BE2C (cell line): ENCODE data around the gene PRLR.
A peak's percentile ranks its signal among the peaks of the same experiment; 100 is the strongest.

Experiments used
- DNase-seq: peaks from one replicate; pipeline ENCODE4 v3.0.0-alpha.2; 2020
- H3K27me3 ChIP-seq: fragments of 250-450 bp; sonication (Bioruptor Pico); 2 replicates; pipeline ENCODE4 v1.5.1; 2020; ENCODE audit warnings: mild to moderate bottlenecking
- H3K36me3 ChIP-seq: fragments of 250-450 bp; sonication (Bioruptor Pico); 2 replicates; pipeline ENCODE4 v1.5.1; 2020; ENCODE audit warnings: mild to moderate bottlenecking
- H3K4me1 ChIP-seq: fragments of 250-450 bp; sonication (Bioruptor Pico); 2 replicates; pipeline ENCODE4 v1.5.1; 2020
- H3K4me3 ChIP-seq: 2 replicates; pipeline ENCODE4 v1.5.1; 2011; ENCODE audit warnings: low read depth, low read length
- H3K9me3 ChIP-seq: fragments of 250-450 bp; sonication (Bioruptor Pico); 2 replicates; pipeline ENCODE4 v1.5.1; 2020
- CTCF ChIP-seq: IDR thresholded peaks from 2 replicates; pipeline ENCODE4 v1.5.1; 2012; ENCODE audit warnings: mild to moderate bottlenecking, low read depth, low read length

PRLR gene

GRCh38 chr5:35239476-35239875 lies 9.2 kb upstream of the PRLR start:
- Histone ChIP-seq H3K4me1 (no peaks in the 10 kb centered on the region), H3K27me3 (no peaks in the 10 kb centered on the region), H3K4me3 (no peak overlapping the region), H3K36me3 (no peaks in the 10 kb centered on the region), H3K9me3 (no peaks in the 10 kb centered on the region)
- no peak for DNase-seq
- TF ChIP-seq CTCF, result no peak

GRCh38 chr5:35237580-35238376 lies 7.5 kb upstream of the PRLR start:
- H3K27me3 ChIP-seq, result no peaks in the 10 kb centered on the region; the same call in 1 of the 2 replicates
- no peaks in the 10 kb centered on the region for H3K4me1 ChIP-seq
- H3K4me3 ChIP-seq, result no peak overlapping the region
- H3K9me3 ChIP-seq, result no peaks in the 10 kb centered on the region
- no peak for DNase-seq
- no peak for TF ChIP-seq CTCF
- H3K36me3 ChIP-seq, result no peaks in the 10 kb centered on the region

GRCh38 chr5:35236770-35237169 lies 6.5 kb upstream of the PRLR start:
- H3K4me3 ChIP-seq, result no peak overlapping the region
- no peaks in the 10 kb centered on the region for H3K9me3 ChIP-seq
- H3K36me3 ChIP-seq, result no peaks in the 10 kb centered on the region
- no peak for DNase-seq
- no peaks in the 10 kb centered on the region for H3K4me1 ChIP-seq
- no peak for TF ChIP-seq CTCF
- peaks cover 3% of the 10 kb centered on the region; the same call in 1 of the 2 replicates for H3K27me3 ChIP-seq

DNA sequence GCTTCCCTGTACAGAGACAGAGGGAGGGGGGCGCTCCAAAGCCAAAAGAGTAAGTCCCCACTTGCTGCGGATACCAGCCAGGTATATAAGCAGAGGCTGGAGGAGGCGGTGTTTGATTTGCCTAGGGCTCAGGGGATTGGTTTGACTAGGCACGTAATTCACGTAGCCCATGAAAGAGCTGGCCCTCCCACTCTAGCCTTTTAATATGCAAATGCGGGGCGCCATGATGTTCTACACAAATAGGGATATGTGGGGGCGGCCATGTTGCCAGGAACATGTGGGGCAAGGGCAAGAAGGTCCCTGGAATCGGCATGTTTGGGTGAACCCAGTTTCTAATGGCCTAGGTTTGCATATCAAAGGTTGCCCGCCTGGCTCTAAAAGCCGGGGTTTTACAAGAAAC lies 3.3 kb upstream of the PRLR start:
- H3K9me3 ChIP-seq, result no peaks in the 10 kb centered on the region
- H3K36me3 ChIP-seq, result no peaks in the 10 kb centered on the region
- DNase-seq, result peak; percentile 30
- H3K4me3 ChIP-seq, result no peak overlapping the region
- peaks cover 20% of the 10 kb centered on the region for H3K27me3 ChIP-seq
- no peak for TF ChIP-seq CTCF
- no peaks in the 10 kb centered on the region for H3K4me1 ChIP-seq

DNA sequence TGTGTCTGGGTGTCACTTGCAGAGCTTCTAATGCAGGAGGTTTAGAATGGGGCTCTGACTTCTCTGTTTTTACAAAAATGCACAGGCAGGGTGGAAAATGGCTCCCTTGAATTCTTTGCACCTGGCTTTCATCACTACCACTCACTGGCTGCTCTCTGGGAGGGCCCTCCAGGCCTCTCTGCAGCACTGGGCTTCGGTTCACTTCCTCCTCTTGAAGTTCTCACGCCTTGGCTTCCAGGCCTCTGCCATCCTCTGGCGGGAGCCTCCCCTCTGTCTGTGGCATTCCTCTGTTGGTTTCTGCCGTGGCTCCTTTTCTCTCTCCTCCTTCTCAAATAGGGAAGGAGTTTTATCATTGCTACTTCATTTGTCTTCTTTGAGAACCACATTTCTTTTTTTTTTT lies 2.8 kb upstream of the PRLR start:
- Histone ChIP-seq H3K4me1 (no peaks in the 10 kb centered on the region), H3K27me3 (peaks cover 20% of the 10 kb centered on the region), H3K9me3 (no peaks in the 10 kb centered on the region), H3K36me3 (no peaks in the 10 kb centered on the region), H3K4me3 (no peak overlapping the region)
- TF ChIP-seq CTCF, result no peak
- no peak for DNase-seq

- H3K4me1 ChIP-seq, result no peaks in the 10 kb centered on the region
- no peak for DNase-seq
- no peaks in the 10 kb centered on the region for H3K36me3 ChIP-seq
- no peak overlapping the region for H3K4me3 ChIP-seq
- H3K9me3 ChIP-seq, result no peaks in the 10 kb centered on the region
- H3K27me3 ChIP-seq, result peaks cover 20% of the 10 kb centered on the region
- no peak for TF ChIP-seq CTCF
These were observed 1.8 kb upstream of the PRLR start for GRCh38 chr5:35232124-35232523.
